GM12878 (cell line): ENCODE measurements around the gene DMD. TPM values are rescaled to one million over a fixed set of nuclear protein-coding genes. Genes with fewer than 3 reads are reported as not detected.

ENCODE experiments used
- ASH2L ChIP-seq: fragments of 300-600, 200-600 bp; sonication (generic); IDR thresholded peaks from 2 replicates; pipeline ENCODE4 v1.6.1; 2017; ENCODE audit warnings: low read depth, mild to moderate bottlenecking, borderline replicate concordance
- BCL11A ChIP-seq: IDR thresholded peaks from 2 replicates; pipeline ENCODE4 v1.6.1; 2011; ENCODE audit warnings: low read depth, low read length
- CTCF ChIP-seq, 3 experiments: IDR thresholded peaks in 2 of 3; conservative IDR thresholded peaks in 1 of 3; 2 replicates each; pipeline ENCODE4 v1.5.1; 2011; ENCODE audit warnings: low read depth in 3 of 3, low read length in 3 of 3, mild to moderate bottlenecking in 3 of 3, control low read depth in 2 of 3, moderate library complexity in 2 of 3, inconsistent platforms in 1 of 3, mixed read lengths in 1 of 3; ENCODE audit not compliant: control insufficient read depth in 2 of 3, insufficient read depth in 1 of 3; ENCODE audit errors: extremely low read depth in 1 of 3
- EED ChIP-seq: sonication (generic); IDR thresholded peaks from 2 replicates; pipeline ENCODE4 v1.6.1; 2016; ENCODE audit warnings: antibody characterized with exemption, low read depth
- KLF5 ChIP-seq: fragments of 450-650 bp; IDR thresholded peaks from 2 replicates; pipeline ENCODE4 v1.6.1; 2014; ENCODE audit warnings: mild to moderate bottlenecking; ENCODE audit not compliant: partially characterized antibody
- TAF1 ChIP-seq: IDR thresholded peaks from 2 replicates; pipeline ENCODE4 v1.6.1; 2011; ENCODE audit warnings: mild to moderate bottlenecking, low read depth, low read length, borderline replicate concordance
- ZBTB33 ChIP-seq: fragments of 450-650 bp; IDR thresholded peaks from 2 replicates; pipeline ENCODE4 v1.6.1; 2017; ENCODE audit warnings: mild to moderate bottlenecking
- polyA plus RNA-seq, 11 experiments: library from polyadenylated mRNA; depleted of rRNA in 4 of 11; unstranded in 6 of 11; stranded (reverse) in 5 of 11; fragments of >200 nt; fragmentation: Nextera tagmentation in 4 of 11; fragmentation: Illumina TruSeq in 1 of 11; extraction: Ambion mirVana in 4 of 11; extraction: Trizol in 1 of 11; gene quantifications; 1 replicate in 1 of 11; 2 replicates in 10 of 11; pipeline versions ENCODE4 v1.2.1 to v1.2.3, GENCODE V29; 2011 to 2016; ENCODE audit warnings: inconsistent platforms in 2 of 11, missing spikeins in 2 of 11, low read depth in 1 of 11
- total RNA-seq, 4 experiments: library from RNA; depleted of rRNA in 3 of 4; stranded (reverse); fragments of >200 nt in 3 of 4; fragmentation: Illumina TruSeq in 1 of 4; extraction: Trizol in 1 of 4; gene quantifications; 2 replicates each; pipeline versions ENCODE4 v1.2.1 to v1.2.3, GENCODE V29; 2013 to 2021
- TF ChIP-seq, protein P1 (sequence below): fragments of 450-650 bp; IDR thresholded peaks from 2 replicates; pipeline ENCODE4 v1.6.1; 2018; ENCODE audit warnings: mild to moderate bottlenecking, low read depth, moderate library complexity; ENCODE audit not compliant: partially characterized antibody

DMD gene
- total and polyA plus RNA-seq, 10 of the 15 experiments (the other 5 are each of a cell fraction or from before 2014, with no cell fraction given), result 1.4 to 24.3 (median 4.3) TPM

GRCh38 chrX:32749070-32749469 lies 462.3 kb downstream of the DMD start (continued):
- TF ChIP-seq, protein P1, sequence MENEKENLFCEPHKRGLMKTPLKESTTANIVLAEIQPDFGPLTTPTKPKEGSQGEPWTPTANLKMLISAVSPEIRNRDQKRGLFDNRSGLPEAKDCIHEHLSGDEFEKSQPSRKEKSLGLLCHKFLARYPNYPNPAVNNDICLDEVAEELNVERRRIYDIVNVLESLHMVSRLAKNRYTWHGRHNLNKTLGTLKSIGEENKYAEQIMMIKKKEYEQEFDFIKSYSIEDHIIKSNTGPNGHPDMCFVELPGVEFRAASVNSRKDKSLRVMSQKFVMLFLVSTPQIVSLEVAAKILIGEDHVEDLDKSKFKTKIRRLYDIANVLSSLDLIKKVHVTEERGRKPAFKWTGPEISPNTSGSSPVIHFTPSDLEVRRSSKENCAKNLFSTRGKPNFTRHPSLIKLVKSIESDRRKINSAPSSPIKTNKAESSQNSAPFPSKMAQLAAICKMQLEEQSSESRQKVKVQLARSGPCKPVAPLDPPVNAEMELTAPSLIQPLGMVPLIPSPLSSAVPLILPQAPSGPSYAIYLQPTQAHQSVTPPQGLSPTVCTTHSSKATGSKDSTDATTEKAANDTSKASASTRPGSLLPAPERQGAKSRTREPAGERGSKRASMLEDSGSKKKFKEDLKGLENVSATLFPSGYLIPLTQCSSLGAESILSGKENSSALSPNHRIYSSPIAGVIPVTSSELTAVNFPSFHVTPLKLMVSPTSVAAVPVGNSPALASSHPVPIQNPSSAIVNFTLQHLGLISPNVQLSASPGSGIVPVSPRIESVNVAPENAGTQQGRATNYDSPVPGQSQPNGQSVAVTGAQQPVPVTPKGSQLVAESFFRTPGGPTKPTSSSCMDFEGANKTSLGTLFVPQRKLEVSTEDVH, result no peak
- TF ChIP-seq EED (no peak), KLF5 (no peak), ZBTB33 (no peak), BCL11A (no peak), ASH2L (no peak), TAF1 (no peak), CTCF (IDR thresholded peaks at IDR 0.05 in 2 of 3, conservative IDR thresholded peaks at IDR 0.05 in 1 of 3; ENCODE audit: control insufficient read depth in 2 of 3, extremely low read depth in 1 of 3, insufficient read depth in 1 of 3, low read depth in 3 of 3, low read length in 3 of 3) (no peak)
